ENCODE measurements around the gene MVK.

DNA sequence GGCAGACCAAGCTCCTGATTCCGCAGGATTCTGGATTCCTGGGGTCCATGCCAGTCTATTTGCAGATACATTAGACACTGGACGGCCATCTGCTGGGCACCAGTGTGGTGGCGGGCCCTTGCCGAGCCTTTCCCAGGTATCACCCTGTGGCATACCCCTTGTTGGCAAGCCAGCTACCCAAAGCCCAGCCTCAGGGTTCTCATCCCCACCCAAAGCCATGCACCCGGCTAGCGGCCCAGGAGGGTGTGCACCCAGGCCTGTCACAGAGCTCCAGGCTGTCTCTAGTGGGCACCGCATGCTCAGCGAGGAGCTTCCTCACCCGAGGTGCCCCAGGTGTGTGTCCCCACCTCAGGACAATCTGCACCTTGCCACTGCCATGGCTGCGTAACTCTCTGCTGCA is 14.0 kb upstream of the MVK start:
- TF ChIP-seq EZH2 (IDR thresholded peaks at IDR 0.05; ENCODE audit: insufficient read depth, poor library complexity, severe bottlenecking) (no peak), EZH2phosphoT487 (IDR thresholded peaks at IDR 0.05; ENCODE audit: insufficient read depth, low read depth) (no peak)

All from GM23248 (cell line).